Heart left ventricle (tissue), 13 donors: ENCODE data around the gene CELA3A.

ENCODE experiments used
- CTCF ChIP-seq, 12 donors: fragments of 200-600 bp; sonication (generic) in 4 of 12; IDR thresholded peaks; one replicate each; pipeline versions ENCODE4 v1.5.0 to v1.8.0; 2018 to 2022; ENCODE audit warnings: antibody characterized with exemption in 12 of 12, mild to moderate bottlenecking in 5 of 12
- POLR2A ChIP-seq, 2 donors: fragments of 450-650 bp; IDR thresholded peaks; one replicate each; pipeline ENCODE4 v1.6.1; 2017; ENCODE audit warnings: antibody characterized with exemption in 2 of 2, mild to moderate bottlenecking in 2 of 2, moderate library complexity in 2 of 2
- donor health status: ischemic (EF 13 %, LVEDD 7.1; RV severe dilation, severe dysfunction).
- donor health status: DM: no; HTN: yes; CAD: no.
- donor health status: DM: no; HTN: no; CAD: no.
- donor health status: ischemic (EF 25% LVEDD 6.9; RV normal size, moderate dysfunction).
- donor health status: ischemic (EF 25% LVEDD 5.7; RV mildly dilated, moderate dysfunction).
- donor health status: ischemic (EF 35%, LVEDD 5.7; RV mildly dilated, moderate dysfunction).
- donor health status: nonischemic (EF 11% LVEDD 7.7; RV severe dilation, severe dysfunction).
- donor health status: DM: yes; HTN: yes; CAD: no.
- donor health status: PGD.
- donor health status: ischemic (EF 29% LVEDD 5.4; RV normal size, mild dysfunction).
- donor health status: nonischemic (EF 23%, LVEDD 6.1; RV moderate dilation, normal function).

GRCh38 chr1:22043198-22043769, 41.8 kb downstream of the CELA3A start:
- TF ChIP-seq CTCF (IDR thresholded peaks at IDR 0.05) (no peak), POLR2A (IDR thresholded peaks at IDR 0.05) (no peak)
